DMS53 treated with DMSO at 0.1 percent for 48 hours (cell line): ENCODE measurements around the gene CDAN1.

ENCODE experiments used
- DNase-seq: peaks from one replicate; lab custom pipeline; 2025; ENCODE audit not compliant: unreplicated experiment; lab: John Stamatoyannopoulos, UW

CDAN1 gene

DNA sequence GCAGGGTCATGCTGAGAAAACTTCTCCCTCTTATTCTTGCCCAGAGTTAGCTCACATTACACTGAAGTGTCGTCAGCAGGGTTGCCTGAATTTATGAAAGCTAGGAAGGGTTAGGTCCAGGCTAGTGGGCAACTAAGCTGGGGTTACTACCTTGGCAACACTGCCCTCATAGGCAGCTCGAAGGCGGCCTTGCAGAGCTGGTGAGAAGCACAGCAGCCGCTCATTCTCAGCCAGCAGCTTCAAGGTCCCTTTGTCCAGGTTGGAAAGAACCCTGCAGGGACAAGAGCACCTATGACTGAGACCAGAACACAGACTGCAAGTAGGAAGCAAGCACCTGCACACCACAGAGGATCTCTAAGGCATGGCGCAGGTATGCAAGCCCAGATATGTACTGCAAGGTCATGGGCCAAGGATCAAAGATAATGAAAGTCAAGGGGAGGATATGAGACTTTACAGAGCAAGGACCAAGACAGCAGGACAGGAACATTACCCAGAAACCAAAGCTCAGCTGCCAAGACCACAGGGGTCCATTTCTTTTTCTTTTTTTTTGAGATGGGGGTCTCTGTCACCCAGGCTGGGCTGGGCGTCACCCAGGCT lies 2.8 kb downstream of the CDAN1 start:
- DNase-seq: no peak

GRCh38 chr15:42733027-42733426 lies 3.9 kb downstream of the CDAN1 start:
- DNase-seq: no peak

DNA sequence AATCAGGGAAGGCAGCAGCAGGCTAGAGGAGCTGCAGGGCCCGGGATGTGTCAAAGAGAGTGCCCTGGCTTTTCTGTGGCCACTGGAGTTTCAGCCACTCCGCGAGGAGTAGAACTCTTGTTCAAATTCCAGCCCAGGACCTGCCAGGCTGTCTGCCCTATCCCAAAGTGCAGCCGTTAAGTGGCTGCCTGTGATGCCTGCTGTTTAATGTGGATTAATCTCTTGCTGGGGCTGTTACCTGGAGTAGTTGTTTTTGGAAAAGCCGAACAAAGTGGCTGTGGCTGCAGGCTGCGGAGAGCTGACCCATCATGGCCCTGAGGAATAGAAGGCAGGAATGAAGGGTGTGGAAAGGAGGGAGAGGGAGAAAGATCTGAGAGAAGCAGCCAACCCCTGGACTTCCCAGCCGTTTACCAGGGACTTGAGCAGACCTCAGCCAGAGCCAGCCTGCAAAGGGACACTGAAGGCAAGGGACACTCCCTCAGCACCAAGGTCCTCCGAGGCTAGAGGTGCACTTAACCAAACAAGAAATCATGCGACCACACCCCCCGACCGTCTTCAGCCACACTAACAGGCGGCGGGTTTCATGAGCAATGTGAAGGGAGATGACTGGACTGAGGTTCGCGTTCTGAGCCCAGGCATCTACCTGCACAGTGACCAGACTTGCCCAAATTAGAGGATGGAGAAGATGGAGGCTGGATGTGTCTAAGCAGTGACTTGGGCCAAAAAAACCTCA lies 4.7 kb downstream of the CDAN1 start:
- DNase-seq: no peak

DNA sequence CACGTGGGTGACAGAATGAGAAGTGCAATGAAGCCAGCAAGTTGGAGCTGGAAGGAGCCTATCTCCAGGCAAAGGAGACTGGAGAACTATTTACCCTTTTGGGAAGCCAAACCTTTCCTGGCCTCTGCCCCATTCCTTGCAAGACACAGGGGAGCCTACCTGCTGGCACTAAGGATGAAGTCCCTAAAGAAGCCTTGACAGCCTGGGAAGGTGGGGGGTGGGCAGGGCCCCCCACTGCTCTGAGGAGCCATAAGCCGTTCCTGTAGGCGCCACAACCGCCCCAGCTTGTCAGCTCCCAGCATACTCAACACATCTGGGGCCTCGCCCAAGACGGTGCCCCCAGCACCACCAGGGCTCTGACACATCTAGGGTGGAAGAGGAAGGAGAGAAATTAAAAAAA lies 5.5 kb downstream of the CDAN1 start:
- DNase-seq: no peak

DNA sequence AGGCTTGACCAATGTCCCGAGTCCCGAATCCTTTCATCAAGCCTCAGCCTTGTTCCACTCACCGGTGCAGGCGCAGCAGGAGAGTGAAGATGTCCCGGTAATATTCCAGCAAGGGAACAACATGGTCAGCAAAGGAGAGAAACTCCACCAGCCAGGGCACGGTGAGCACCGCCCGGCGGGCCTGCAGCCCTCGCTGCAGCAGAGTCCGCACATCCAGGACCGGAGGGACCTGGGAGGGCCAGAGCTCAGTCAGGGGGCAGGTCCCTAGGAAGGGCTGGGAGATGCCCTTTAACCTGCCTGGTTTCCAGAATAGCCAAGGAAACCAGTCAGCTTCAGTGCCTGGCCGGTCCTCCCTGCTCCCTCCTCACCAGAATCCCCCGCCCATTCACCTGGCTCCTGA lies 6.4 kb downstream of the CDAN1 start:
- DNase-seq: no peak

DNA sequence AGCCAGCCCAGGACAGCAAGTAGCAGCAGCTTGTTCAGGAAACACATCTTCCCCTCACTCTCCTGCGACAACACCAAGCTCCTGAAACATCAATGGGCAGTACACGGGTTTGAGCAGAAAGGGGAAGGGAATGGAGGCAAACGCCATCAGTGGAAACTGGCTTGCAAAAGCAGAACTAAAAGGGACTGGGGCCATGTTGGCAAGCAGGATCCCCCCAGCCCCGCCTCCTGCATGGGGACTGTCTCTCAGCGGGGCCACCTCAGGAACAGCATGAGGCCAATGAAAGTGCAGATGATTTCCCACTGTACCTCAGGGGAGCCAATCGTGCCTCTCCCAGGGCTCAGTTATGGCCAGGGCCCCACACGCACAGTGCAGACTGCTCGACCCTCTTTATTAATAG lies 6.8 kb downstream of the CDAN1 start:
- DNase-seq: no peak

GRCh38 chr15:42729409-42729808 lies 7.5 kb downstream of the CDAN1 start:
- DNase-seq: no peak

DNA sequence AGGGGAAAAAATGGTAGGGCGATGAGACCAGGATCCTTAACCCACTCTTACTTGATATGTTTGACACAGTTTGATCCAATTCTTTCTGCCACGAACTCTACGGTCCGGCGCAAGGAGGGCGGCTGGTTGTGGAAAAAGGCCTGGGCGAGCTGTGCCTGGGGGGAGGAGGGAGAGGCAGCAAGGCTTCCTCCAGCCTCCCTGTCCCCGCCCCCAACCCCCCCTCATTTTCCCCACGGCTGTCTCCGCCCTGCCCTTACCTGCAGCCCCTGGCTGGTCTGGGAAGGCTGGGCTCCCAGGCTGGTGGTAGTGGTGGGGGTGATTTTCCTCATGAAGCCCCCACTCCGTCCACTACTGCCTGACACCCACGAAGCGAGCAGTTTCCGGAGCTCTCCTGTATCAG lies 8.0 kb downstream of the CDAN1 start:
- DNase-seq: no peak

GRCh38 chr15:42728560-42728959 lies 8.4 kb downstream of the CDAN1 start:
- no peak for DNase-seq

DNA sequence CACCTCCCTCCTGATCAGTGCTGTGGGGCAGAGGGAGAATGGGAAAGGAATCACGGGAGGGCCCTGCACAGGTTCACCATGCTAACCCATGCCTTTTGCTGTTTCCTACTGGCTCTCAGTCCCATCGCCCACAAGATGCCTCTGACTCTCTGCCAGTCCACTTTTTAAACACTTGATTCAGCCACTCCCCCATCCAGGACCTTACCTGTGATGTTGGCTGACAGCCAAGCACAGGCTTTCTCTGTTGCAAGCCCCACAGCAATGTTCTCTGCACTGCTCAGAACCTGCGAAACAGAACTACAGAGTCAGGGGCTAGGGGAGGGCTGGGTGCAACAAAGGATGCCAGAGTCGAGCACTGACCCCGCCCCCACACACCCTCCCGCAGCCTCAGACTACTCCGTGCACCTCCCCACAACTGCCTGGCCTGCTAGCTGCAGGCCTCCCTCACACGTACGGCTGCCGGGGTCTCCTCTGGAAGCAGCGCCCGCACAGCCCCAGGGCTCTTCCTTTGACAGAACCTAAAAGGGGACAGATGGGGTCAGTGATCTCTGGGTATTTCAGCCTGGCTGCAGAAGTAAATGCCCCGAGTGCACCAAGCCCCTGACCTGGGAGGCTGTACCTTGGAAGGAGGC lies 9.1 kb downstream of the CDAN1 start:
- DNase-seq: no peak

DNA sequence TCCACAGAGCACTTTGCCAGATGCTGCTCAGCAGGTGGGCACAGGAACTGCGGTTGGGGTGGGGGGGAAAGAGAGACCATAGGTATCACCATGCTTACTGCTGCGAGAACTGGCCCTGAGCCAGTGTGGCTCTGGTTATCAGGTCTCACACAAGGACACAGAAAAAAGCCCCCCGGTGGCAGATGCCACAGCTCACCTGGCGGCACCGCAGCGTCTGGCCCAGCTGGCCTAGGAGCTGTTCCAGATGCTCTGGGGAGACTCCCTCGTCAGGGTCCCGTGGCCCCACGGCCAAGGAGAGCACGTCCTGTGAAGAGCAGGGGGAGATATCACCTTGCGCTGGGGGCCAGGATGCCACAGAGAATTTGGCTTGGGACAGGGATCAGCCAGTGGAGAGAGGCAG lies 10.8 kb downstream of the CDAN1 start:
- DNase-seq: no peak

DNA sequence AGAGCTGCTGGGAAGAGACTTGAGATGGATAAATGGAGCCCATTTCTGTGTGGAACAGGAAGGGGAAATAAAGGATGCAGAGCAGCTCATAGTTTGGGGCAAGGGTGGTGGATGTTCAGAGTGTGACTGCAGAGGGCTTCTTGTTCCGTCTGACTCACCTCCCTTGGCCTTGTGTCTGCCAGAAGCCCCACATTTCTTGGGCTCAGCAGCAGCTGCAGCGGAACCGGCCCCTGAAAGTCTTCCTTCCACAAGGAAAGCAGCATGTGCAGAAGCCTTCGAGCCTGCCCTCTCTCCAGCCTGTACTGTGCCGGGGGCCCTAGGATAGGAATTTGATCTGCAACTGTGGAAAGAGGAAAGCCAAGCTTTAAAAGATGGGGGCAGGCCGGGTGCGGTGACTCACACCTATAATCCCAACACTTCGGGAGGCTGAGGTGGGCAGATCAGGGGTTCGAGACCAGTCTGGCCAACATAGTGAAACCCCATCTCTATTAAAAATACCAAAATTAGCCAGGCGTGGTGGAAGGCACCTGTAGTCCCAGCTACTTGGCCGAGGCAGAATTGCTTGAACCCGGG lies 11.5 kb downstream of the CDAN1 start:
- DNase-seq: no peak

DNA sequence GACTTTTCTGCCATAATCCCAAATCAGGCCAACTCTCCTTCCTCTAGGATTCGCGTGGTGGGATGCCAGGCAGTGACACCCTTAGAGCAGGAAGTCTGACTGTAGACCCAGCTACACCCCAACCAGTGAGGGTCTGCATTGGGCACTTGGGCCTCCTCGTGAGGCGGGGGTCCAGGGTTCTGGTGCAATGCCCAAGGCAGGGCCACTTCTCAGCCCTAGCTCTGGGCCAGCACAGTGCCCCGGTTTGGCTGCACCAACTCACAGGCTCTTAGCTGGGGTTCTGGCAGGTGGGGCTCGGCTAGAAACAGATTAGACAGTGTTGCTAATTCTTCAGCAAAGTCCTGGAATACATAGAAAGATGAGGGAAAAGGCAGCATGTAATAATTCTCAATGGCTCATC lies 12.7 kb downstream of the CDAN1 start:
- no peak for DNase-seq

- DNase-seq: no peak
These were observed 13.9 kb downstream of the CDAN1 start for GRCh38 chr15:42723068-42723467.

DNA sequence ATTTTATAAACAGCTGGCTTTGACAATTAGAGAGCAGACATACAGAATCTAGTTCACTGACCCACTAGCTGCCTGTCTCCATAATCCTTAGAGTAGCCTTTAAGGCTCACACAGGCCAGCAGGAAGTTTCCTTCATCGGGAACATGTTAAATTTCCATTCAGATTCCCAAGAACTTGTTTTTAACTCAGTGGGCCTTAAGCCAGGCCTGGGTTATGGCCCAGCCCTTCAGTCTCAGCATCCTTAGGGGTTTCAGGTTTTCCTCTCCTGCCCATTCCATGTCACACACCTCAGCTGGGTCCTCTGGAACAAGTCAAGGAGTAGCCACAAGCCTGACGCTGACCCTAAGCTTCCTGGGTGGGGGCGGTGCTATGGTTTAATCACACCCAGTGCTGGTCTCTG lies 15.0 kb downstream of the CDAN1 start:
- no peak for DNase-seq

DNA sequence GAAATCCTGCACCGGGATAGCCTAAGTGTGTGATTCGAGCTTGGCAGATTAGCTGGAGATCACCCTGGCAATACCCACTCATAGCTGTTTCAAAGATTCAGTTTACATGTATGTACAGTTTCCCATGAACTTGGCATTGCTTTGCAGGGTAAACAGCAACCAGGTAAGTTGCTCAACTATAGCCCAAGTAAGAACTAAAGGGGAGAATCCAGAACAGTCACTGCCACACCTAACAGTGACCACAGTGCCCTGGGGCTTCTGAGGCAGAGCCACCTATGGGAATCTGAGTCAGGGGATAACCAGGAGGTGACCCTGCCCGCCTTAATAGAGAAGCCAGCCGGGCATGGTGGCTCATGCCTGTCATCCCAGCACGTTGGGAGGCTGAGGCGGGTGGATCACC lies 15.9 kb downstream of the CDAN1 start:
- no peak for DNase-seq

GRCh38 chr15:42720071-42720470 lies 16.9 kb downstream of the CDAN1 start:
- DNase-seq: no peak

DNA sequence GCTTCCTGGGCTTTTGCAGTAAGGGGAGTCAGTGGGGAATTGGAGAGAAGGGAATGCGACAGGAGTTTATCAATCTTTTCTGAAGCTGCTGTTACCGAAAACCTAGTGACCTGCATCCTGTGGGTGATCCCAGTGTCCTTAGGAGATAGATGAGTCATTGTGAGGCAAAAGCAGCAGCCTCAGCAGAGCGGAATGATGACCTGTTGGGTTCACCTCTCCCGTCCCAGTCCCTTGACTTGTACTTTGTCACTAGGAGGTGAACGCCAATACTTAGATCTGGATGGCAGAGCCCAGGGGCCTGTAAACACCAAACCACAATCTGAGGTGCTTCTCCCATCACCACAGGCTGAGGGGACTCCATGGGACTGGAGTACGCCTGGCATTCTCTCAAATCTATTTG lies 17.9 kb downstream of the CDAN1 start:
- DNase-seq: no peak

GRCh38 chr15:42716626-42717025 lies 20.3 kb downstream of the CDAN1 start:
- no peak for DNase-seq

DNA sequence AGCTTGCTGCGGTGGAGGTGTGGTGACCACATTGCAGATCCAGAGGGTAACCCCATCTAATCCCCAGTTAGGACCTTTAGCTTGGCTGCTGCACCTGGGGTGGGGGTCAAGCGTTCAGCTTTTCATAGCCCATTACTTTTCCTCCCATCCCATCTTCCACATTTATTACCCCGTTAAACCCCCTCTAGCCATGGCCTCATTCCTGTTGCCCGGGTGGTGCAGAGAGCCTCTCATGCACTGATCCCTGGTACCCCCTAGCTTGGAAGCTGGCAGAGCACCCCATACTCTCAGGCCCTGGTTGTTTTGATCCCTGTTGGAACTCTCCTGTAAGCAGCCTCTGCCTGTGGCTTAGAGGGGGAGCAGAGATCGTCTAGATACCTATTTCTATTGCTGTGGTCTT lies 20.8 kb downstream of the CDAN1 start:
- no peak for DNase-seq

DNA sequence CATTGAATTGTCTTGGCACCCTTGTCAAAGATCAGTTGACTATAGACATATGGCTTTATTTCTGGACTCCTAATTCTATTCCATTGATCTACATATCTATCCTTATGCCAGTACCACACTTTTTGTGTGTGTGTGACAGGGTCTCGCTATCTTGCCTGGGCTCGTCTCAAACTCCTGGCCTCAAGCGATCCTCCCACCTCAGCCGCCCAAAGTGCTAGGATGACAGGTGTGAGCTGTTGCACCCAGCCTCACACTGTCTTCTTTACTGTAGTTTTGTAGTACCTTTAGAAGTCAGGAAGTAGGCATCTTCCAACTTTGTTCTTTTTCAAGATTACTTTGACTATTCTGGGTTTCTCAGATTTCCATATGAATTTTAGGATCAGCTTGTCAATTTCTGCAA lies 24.3 kb downstream of the CDAN1 start:
- DNase-seq: no peak

DNA sequence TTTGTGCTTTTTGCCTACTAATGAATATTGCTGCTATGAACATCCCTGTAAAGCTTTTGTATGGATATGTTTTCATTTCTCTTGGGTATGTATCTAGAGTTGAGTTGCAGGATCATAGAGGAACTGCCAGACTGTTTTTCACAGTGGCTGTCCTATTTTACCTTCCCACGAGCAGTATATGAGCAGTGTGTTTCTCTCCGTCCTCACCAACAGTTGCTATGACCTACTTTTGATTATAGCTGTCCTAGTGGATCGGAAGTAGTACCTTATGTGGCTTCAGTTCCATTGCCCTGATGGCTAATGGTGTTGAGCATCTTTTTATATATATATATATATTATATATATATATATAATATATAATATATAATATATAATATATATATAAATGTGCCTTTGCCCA lies 25.2 kb downstream of the CDAN1 start:
- no peak for DNase-seq
